Keratinocyte (primary cell): ENCODE data around the gene TENM3.

Experiments
- EZH2 ChIP-seq: IDR thresholded peaks from one replicate; pipeline ENCODE4 v1.6.1; 2012; ENCODE audit warnings: inconsistent platforms, mild to moderate bottlenecking, low read length, moderate library complexity
- TF ChIP-seq, protein P1 (sequence below), 3 experiments: IDR thresholded peaks in 1 of 3; conservative IDR thresholded peaks in 1 of 3; optimal IDR thresholded peaks in 1 of 3; 2 replicates in 2 of 3; 3 replicates in 1 of 3; pipeline versions ENCODE3 to v1.5.1; 2011; ENCODE audit warnings: low read length in 3 of 3, mild to moderate bottlenecking in 3 of 3, moderate library complexity in 2 of 3, control low read depth in 1 of 3, inconsistent platforms in 1 of 3; ENCODE audit not compliant: insufficient read depth in 2 of 3; ENCODE audit errors: extremely low read depth in 1 of 3

GRCh38 chr4:182203872-182204411 is 39.3 kb upstream of the TENM3 start:
- TF ChIP-seq, protein P1, sequence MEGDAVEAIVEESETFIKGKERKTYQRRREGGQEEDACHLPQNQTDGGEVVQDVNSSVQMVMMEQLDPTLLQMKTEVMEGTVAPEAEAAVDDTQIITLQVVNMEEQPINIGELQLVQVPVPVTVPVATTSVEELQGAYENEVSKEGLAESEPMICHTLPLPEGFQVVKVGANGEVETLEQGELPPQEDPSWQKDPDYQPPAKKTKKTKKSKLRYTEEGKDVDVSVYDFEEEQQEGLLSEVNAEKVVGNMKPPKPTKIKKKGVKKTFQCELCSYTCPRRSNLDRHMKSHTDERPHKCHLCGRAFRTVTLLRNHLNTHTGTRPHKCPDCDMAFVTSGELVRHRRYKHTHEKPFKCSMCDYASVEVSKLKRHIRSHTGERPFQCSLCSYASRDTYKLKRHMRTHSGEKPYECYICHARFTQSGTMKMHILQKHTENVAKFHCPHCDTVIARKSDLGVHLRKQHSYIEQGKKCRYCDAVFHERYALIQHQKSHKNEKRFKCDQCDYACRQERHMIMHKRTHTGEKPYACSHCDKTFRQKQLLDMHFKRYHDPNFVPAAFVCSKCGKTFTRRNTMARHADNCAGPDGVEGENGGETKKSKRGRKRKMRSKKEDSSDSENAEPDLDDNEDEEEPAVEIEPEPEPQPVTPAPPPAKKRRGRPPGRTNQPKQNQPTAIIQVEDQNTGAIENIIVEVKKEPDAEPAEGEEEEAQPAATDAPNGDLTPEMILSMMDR (optimal IDR thresholded peaks at IDR 0.05 in 1 of 3, IDR thresholded peaks at IDR 0.05 in 1 of 3, conservative IDR thresholded peaks at IDR 0.05 in 1 of 3; ENCODE audit: extremely low read depth in 1 of 3, insufficient read depth in 2 of 3, low read length in 3 of 3), result no peak
- TF ChIP-seq EZH2, result no peak
